ENCODE results near the gene NR1H4. TPM values are rescaled to one million over a fixed set of nuclear protein-coding genes. Genes with fewer than 3 reads are reported as not detected.

The NR1H4 gene
- total and polyA plus RNA-seq, 2 of the 8 experiments (the other 6 are each of a cell fraction or from before 2014, with no cell fraction given), result not detected

- TF ChIP-seq EGR1 (IDR thresholded peaks at IDR 0.05; ENCODE audit: borderline replicate concordance, low read depth, low read length) (no peak), RBBP5 (IDR thresholded peaks at IDR 0.05; ENCODE audit: borderline replicate concordance, low read depth, low read length) (no peak), ATF3 (IDR thresholded peaks at IDR 0.05; ENCODE audit: insufficient read depth, low read depth, low read length) (no peak), CHD2 (IDR thresholded peaks at IDR 0.05; ENCODE audit: low read length) (no peak)
Observed at GRCh38 chr12:100447381-100447780, 26.3 kb upstream of the NR1H4 start (continued).

All from H1 (cell line).